ENCODE measurements around the gene IFIT1B. TPM values are rescaled to one million over a fixed set of nuclear protein-coding genes. Genes with fewer than 3 reads are reported as not detected.

The IFIT1B gene
- total and polyA plus RNA-seq, 2 of the 8 experiments (the other 6 are each of a cell fraction or from before 2014, with no cell fraction given): not detected

GRCh38 chr10:89427629-89428028, 49.8 kb downstream of the IFIT1B start:
- CTCF ChIA-PET (ENCODE audit: partially characterized antibody): interaction anchor here (0.9 to 2.7 kb wide), 17 partner anchors 9 to 274 kb away, joined by 3 to 14 read pairs (median 5); partner anchors contain the start of gene KIF20B
- H3K4me2 ChIP-seq (ENCODE audit: insufficient read depth in 1 of 2, low read depth in 2 of 2, low read length in 2 of 2): no peak overlapping the region
- no peaks in the 10 kb centered on the region for H3K79me1 ChIP-seq (ENCODE audit: low read depth, low read length)
- no peaks in the 10 kb centered on the region for H3K79me2 ChIP-seq (ENCODE audit: control insufficient read depth in 1 of 2, insufficient read depth in 2 of 2, low read length in 2 of 2)
- POLR2A ChIA-PET (ENCODE audit: partially characterized antibody): no interaction called here
- H3K56ac ChIP-seq (replicated peaks; ENCODE audit: insufficient read length, low read depth, low read length): no peak overlapping the region
- H2BK15ac ChIP-seq (ENCODE audit: low read length): no peak overlapping the region
- no peaks in the 10 kb centered on the region for H3K27me3 ChIP-seq (replicated peaks in 1 of 4; ENCODE audit: control insufficient read depth in 3 of 4, extremely low read depth in 1 of 4, insufficient read depth in 3 of 4, low read length in 3 of 4)
- WGBS, 2 experiments (ENCODE audit: extremely low coverage in 1 of 2, insufficient coverage in 1 of 2, insufficient read length in 1 of 2, insufficient replicate concordance in 2 of 2, low coverage in 1 of 2, low lambda C conversion rate in 2 of 2, missing lambda C conversion rate in 1 of 2): 84% methylated on average over 4 of the region's 4 CpGs; no CpG with 5 or more reads in 1 of the 2 experiments
- H3K23ac ChIP-seq (ENCODE audit: insufficient read length): no peak overlapping the region
- H4K5ac ChIP-seq (ENCODE audit: insufficient read length, low read depth, low read length): no peak overlapping the region
- no peak overlapping the region for H2BK120ac ChIP-seq (replicated peaks; ENCODE audit: low read depth, low read length)
- H2BK20ac ChIP-seq (ENCODE audit: low read length): no peak overlapping the region
- FAIRE-seq: no peak
- no peak overlapping the region for H2AFZ ChIP-seq (ENCODE audit: low read length)
- H2BK12ac ChIP-seq (ENCODE audit: low read depth, low read length): no peak overlapping the region
- H3K23me2 ChIP-seq (ENCODE audit: low read depth, low read length): no peaks in the 10 kb centered on the region
- no peak overlapping the region for H3K4me3 ChIP-seq (ENCODE audit: extremely low read depth in 1 of 4, insufficient read depth in 2 of 4, low read depth in 3 of 4, low read length in 4 of 4)
- H4K20me1 ChIP-seq (replicated peaks in 1 of 2; ENCODE audit: control insufficient read depth in 1 of 2, insufficient read depth in 2 of 2, low read length in 2 of 2): no peaks in the 10 kb centered on the region
- H3K9me3 ChIP-seq (ENCODE audit: insufficient read depth in 2 of 2, low read depth in 1 of 2, low read length in 1 of 2): no peaks in the 10 kb centered on the region
- no peak overlapping the region for H3K9ac ChIP-seq (replicated peaks in 1 of 4; ENCODE audit: extremely low read depth in 1 of 4, low read depth in 3 of 4, low read length in 3 of 4)
- TF ChIP-seq SIN3A (conservative IDR thresholded peaks at IDR 0.05 in 1 of 2, IDR thresholded peaks at IDR 0.05 in 1 of 2; ENCODE audit: low read depth in 1 of 2, low read length in 2 of 2): no peak
- TF ChIP-seq JUN (IDR thresholded peaks at IDR 0.05; ENCODE audit: low read depth, low read length): no peak
- no peak for TF ChIP-seq CBX8 (IDR thresholded peaks at IDR 0.05; ENCODE audit: borderline replicate concordance, low read depth, low read length)
- TF ChIP-seq CTCF (IDR thresholded peaks at IDR 0.05; ENCODE audit: control extremely low read depth in 1 of 3, insufficient read depth in 1 of 3, low read depth in 1 of 3, low read length in 3 of 3): no peak
- TF ChIP-seq NRF1 (IDR thresholded peaks at IDR 0.05; ENCODE audit: low read depth, low read length): no peak
- no peak for TF ChIP-seq NANOG (IDR thresholded peaks at IDR 0.05; ENCODE audit: insufficient read depth, low read depth, low read length, poor library complexity, severe bottlenecking)
- TF ChIP-seq TEAD4 (IDR thresholded peaks at IDR 0.05; ENCODE audit: low read depth, low read length): no peak
- no peak for TF ChIP-seq RXRA (IDR thresholded peaks at IDR 0.05; ENCODE audit: insufficient read depth, low read depth, low read length)
- no peak for TF ChIP-seq CTBP2 (IDR thresholded peaks at IDR 0.05; ENCODE audit: borderline replicate concordance, insufficient read depth, insufficient read length, low read length)
- no peak for TF ChIP-seq EGR1 (IDR thresholded peaks at IDR 0.05; ENCODE audit: borderline replicate concordance, low read depth, low read length)
- TF ChIP-seq EZH2 (IDR thresholded peaks at IDR 0.05; ENCODE audit: low read depth, low read length, severe bottlenecking): no peak
- no peak overlapping the region for H4K8ac ChIP-seq (ENCODE audit: extremely low read depth, insufficient read depth, low read length)
- peaks cover 0 to 13% (median 5%) of the 10 kb centered on the region in 4 experiments; a peak in 2 of 7 replicates for H3K4me1 ChIP-seq (replicated peaks in 1 of 4; ENCODE audit: control insufficient read depth in 3 of 4, insufficient read depth in 4 of 4, low read length in 3 of 4)
- no peak overlapping the region for H3K4ac ChIP-seq (replicated peaks; ENCODE audit: insufficient read length, low read depth, low read length)
- no peak overlapping the region for H3K18ac ChIP-seq (ENCODE audit: extremely low read depth, low read length)
- H3K27ac ChIP-seq (ENCODE audit: low read depth, low read length): no peak overlapping the region
- no peak overlapping the region for H3K14ac ChIP-seq (ENCODE audit: insufficient read length)
- H2BK5ac ChIP-seq (ENCODE audit: low read depth, low read length): no peak overlapping the region
- no peak overlapping the region for H2AK5ac ChIP-seq (ENCODE audit: low read depth, low read length)
- no peak for DNase-seq (ENCODE audit: low read depth in 1 of 2, low spot score in 2 of 2)
- H4K91ac ChIP-seq (replicated peaks; ENCODE audit: insufficient read length, low read length): no peak overlapping the region
- no peaks in the 10 kb centered on the region for H3K36me3 ChIP-seq (ENCODE audit: control insufficient read depth in 2 of 4, insufficient read depth in 4 of 4, low read length in 3 of 4)

Data from H1 (cell line).